Activated CD8-positive, alpha-beta memory T cell treated with anti-CD3 and anti-CD28 coated beads for 48 hours (primary cell): ENCODE data around the gene DCUN1D4.

Experiments used
- DNase-seq, 3 experiments: peaks; one replicate each; pipeline ENCODE4 v3.0.0-alpha.2; 2020; ENCODE audit warnings: low read depth in 2 of 3, low spot score in 2 of 3

The DCUN1D4 gene

GRCh38 chr4:51960486-51960885 lies 117.5 kb downstream of the DCUN1D4 start:
- no peak for DNase-seq

GRCh38 chr4:51963841-51964517 lies 121.0 kb downstream of the DCUN1D4 start:
- no peak for DNase-seq

GRCh38 chr4:51965862-51966261 lies 122.9 kb downstream of the DCUN1D4 start:
- DNase-seq = no peak
